Measurements from ENCODE around the gene BCAR1. TPM values are rescaled to one million over a fixed set of nuclear protein-coding genes. Genes with fewer than 3 reads are reported as not detected.

The BCAR1 gene
- total RNA-seq, 1 donor, result 75.3 TPM

DNA sequence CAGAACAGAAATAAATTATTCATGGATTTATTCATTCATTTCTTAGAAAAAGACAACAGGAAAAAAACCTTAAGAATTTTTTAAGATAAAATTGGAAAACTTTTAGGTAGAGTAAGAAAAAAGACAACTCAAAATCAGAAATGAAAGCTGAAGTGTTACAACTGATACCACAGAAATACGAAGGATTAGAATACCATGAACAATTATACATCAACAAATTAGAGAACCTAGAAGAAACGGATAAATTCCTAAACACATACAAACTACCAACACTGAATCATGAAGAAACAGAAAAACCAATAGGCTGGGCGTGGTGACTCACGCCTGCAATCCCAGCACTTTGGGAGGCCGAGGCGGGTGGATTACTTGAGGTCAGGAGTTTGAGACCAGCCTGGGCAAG lies 72.2 kb downstream of the BCAR1 start:
- no peaks in the 10 kb centered on the region for H3K79me2 ChIP-seq (ENCODE audit: insufficient read depth, low read length)
- H3K27me3 ChIP-seq (ENCODE audit: insufficient read depth, low read length), result no peaks in the 10 kb centered on the region
- no peak overlapping the region for H3K4me3 ChIP-seq (ENCODE audit: insufficient read depth, low read length)
- TF ChIP-seq, protein P1, sequence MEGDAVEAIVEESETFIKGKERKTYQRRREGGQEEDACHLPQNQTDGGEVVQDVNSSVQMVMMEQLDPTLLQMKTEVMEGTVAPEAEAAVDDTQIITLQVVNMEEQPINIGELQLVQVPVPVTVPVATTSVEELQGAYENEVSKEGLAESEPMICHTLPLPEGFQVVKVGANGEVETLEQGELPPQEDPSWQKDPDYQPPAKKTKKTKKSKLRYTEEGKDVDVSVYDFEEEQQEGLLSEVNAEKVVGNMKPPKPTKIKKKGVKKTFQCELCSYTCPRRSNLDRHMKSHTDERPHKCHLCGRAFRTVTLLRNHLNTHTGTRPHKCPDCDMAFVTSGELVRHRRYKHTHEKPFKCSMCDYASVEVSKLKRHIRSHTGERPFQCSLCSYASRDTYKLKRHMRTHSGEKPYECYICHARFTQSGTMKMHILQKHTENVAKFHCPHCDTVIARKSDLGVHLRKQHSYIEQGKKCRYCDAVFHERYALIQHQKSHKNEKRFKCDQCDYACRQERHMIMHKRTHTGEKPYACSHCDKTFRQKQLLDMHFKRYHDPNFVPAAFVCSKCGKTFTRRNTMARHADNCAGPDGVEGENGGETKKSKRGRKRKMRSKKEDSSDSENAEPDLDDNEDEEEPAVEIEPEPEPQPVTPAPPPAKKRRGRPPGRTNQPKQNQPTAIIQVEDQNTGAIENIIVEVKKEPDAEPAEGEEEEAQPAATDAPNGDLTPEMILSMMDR (IDR thresholded peaks at IDR 0.05; ENCODE audit: extremely low read depth, low read depth, low read length), result no peak
- peaks cover 7% of the 10 kb centered on the region for H3K9me3 ChIP-seq (ENCODE audit: low read depth, low read length)
- no peaks in the 10 kb centered on the region for H3K4me1 ChIP-seq (ENCODE audit: insufficient read depth, low read length)
- H3K27ac ChIP-seq (ENCODE audit: low read depth, low read length), result no peak overlapping the region
- no peak for DNase-seq (ENCODE audit: insufficient read length, low spot score, missing footprints)
- no peak overlapping the region for H2AFZ ChIP-seq (ENCODE audit: low read length)
- H4K20me1 ChIP-seq (ENCODE audit: insufficient read depth, low read length), result no peaks in the 10 kb centered on the region
- H3K4me2 ChIP-seq (ENCODE audit: insufficient read depth, low read length), result no peak overlapping the region
- H3K36me3 ChIP-seq (ENCODE audit: insufficient read depth, low read length), result no peaks in the 10 kb centered on the region

Small RNA genes lying within 50 kb of the gene (small RNA-seq; reads per million reads assigned to genes)
- not detected for gene RNU6-758P

Other genes with a start within 250 kb of the BCAR1 start
- gene LDHD, start 134.8 kb downstream of the BCAR1 start, total RNA-seq, result 2.7 and 3.6 TPM in 2 replicates
- gene ZFP1, start 103.1 kb downstream of the BCAR1 start, total RNA-seq, result 12.7 TPM in 2 replicates
- not detected in 2 replicates for gene CTRB2, start 44.5 kb downstream of the BCAR1 start, total RNA-seq
- gene CTRB1, start 32.6 kb downstream of the BCAR1 start, total RNA-seq, result not detected in 2 replicates
- gene CFDP1, start 181.9 kb upstream of the BCAR1 start, total RNA-seq, result 37.7 and 41.3 TPM in 2 replicates
- 11.6 and 13.6 TPM in 2 replicates for gene TMEM170A, start 213.1 kb upstream of the BCAR1 start, total RNA-seq
- 1.1 and 1.5 TPM in 2 replicates for gene CHST6, start 243.8 kb upstream of the BCAR1 start, total RNA-seq